Measurements from ENCODE around the gene MICAL1.

MICAL1 gene

DNA sequence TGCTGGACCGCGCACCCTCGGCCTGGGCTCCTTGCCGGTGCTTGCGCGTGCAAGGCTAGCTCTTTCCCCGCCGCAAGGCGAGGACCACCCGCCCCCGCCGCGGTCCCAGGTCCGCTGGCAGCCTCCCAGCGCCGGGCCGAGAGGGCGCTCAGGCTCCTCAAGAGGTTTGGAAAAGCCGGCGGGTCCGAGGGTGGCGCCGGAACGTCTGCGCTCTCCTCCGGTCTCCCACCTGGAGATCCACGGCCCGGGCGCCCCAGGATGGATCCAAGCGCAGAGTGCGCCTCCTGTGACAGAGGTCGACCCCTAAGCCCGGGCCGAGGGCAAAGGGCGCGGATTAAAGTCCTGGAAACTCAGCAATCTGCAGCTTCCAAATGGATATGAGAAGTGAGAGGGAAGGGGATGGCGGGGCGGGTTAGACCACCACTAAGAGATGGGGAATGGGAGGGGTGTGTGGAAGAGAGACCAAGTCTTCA lies 575 bp upstream of the MICAL1 start:
- in situ Hi-C loops (cut with MboI; ENCODE audit: low sequenced_read_pairs): no loop called here

DNA sequence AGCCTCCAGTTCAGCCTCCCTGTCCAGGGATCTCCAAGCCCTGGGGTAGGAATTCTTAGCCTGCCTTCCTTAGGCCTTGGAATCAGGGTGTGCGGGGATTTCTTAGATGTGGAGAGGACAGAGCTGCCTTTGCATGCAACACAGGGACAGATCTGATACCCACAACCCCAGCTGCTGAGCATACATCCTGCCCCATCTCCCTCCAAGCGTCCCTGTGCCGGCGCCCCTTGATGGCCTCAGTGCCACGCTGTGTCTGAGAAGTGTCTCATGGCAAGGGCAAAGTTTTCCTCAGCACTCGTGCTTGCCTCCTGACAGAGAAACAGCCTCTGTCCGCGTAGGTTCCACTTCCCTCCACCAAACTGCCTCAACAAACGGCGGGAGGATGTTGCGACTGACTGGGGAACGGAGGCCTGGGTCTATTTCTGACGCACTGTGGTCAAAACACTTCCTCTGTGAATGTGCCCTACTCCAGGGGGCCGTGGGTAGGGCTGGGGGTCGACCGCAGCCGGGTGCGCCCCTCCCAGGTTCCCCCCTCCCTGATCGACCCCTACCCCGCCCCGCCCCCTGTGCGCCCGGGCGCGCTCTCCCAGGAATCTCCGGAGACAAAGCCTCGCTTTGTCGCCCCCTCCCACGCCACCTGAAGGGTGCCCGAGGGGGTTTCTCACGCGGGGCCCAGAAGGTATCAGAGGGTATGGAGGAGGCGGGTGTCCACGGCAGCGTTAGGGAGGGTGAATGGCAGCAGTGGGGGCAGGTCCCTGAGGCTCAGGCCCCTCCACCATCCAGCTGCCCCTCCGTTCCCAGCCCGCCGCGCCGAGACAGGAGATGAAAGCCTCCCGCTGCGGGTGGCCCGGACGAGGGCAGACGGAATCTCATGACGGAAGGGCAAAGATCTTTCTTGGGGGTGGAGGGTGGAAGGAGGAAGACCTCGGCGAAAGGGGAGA lies 806 bp downstream of the MICAL1 start:
- in situ Hi-C loops (cut with MboI; ENCODE audit: low sequenced_read_pairs): no loop called here

GRCh38 chr6:109453594-109454495 lies 1.7 kb downstream of the MICAL1 start:
- in situ Hi-C loops (cut with MboI; ENCODE audit: low sequenced_read_pairs): no loop called here

DNA sequence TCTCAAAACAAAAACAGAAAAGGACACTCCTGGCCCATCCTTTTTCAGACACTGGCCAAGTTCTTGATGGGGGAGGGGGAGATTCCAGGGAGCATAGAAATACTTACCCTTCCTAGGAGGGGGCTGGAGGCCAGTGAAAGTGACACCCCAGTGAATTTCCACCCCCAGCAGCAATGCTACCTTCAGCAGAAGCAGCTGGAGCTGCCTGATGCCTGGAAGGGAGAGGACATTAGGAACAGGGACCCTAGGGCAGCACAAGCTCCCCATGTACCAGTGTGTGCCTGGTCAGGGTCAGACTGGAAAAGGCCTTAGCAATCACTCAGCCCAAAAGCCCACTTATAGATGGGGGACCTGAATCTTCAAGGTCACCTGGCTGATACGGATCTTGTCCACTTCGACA lies 2.4 kb downstream of the MICAL1 start:
- in situ Hi-C loops (cut with MboI; ENCODE audit: low sequenced_read_pairs): no loop called here

- in situ Hi-C loops (cut with MboI; ENCODE audit: low sequenced_read_pairs): no loop called here
Observed at GRCh38 chr6:109452181-109452580, 3.4 kb downstream of the MICAL1 start.

GRCh38 chr6:109451376-109451775 lies 4.2 kb downstream of the MICAL1 start:
- in situ Hi-C loops (cut with MboI; ENCODE audit: low sequenced_read_pairs): no loop called here

GRCh38 chr6:109450801-109451200 lies 4.8 kb downstream of the MICAL1 start:
- in situ Hi-C loops (cut with MboI; ENCODE audit: low sequenced_read_pairs): no loop called here

DNA sequence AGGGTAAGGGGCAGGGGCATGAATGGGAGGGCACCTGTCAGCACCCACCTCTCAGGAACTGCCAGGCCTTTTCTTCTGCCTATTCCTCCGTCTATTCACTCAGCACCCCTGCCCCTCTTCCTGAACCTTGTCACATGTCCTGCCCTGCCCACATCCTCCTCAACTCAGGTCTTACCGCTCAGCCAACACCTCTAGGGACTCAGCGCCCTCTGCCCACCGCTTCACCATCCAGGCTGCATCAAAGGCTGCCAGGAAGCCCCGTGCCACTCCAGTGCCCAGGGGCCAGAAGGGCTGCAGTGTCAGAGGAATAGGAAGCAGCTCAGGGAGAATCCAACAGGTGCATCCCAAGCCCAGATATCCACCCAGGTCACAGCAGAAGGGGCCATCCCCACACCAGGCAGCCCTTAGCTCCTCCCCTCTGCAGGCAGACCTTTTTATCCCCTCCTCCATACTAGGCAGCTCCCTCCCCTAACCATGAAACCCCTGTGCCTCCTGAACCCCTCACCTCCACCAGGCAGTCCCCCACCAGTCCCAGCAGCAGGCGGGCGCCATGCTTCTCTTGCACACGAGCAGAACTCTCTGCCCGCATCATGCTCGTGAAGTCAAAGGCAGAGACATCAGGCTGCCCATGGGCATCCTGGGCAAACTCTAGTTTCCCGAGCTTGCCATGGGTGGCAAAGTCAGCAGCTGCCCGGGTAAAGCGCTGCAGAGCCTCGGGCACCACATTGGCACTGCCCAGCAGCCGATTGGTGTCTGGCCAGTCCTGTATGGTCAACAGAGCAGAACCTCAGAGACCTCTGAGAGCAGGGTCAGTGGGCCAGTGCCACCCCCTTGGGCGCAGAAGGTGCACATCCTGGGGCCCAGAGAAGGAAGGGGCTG lies 5.5 kb downstream of the MICAL1 start:
- in situ Hi-C loops (cut with MboI; ENCODE audit: low sequenced_read_pairs): no loop called here

GRCh38 chr6:109449064-109449794 lies 6.3 kb downstream of the MICAL1 start:
- in situ Hi-C loops (cut with MboI; ENCODE audit: low sequenced_read_pairs): no loop called here

GRCh38 chr6:109448615-109449014 lies 7.0 kb downstream of the MICAL1 start:
- in situ Hi-C loops (cut with MboI; ENCODE audit: low sequenced_read_pairs): no loop called here

GRCh38 chr6:109447878-109448555 lies 7.6 kb downstream of the MICAL1 start:
- in situ Hi-C loops (cut with MboI; ENCODE audit: low sequenced_read_pairs): no loop called here

- in situ Hi-C loops (cut with MboI; ENCODE audit: low sequenced_read_pairs): no loop called here
Observed at GRCh38 chr6:109447087-109447486, 8.5 kb downstream of the MICAL1 start.

DNA sequence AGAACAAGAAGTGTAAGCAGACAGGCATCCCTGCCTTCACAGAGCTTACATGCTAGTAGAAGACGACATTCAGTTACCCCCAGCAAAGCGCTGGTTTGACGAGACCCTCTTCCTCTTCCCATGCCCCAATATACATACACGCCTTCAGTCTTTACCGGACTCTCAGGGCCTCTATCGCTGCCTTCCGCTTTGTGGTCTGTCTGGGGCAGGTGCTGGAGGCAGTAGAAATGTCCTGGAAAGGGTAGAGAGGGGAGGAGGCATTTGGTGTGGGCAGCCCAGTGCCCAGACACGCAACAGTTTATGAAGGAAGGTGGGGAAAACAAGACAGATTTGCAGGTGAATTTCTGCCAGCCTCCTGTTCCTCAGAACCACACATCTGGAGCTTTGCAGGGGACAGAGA lies 9.0 kb downstream of the MICAL1 start:
- in situ Hi-C loops (cut with MboI; ENCODE audit: low sequenced_read_pairs): no loop called here

DNA sequence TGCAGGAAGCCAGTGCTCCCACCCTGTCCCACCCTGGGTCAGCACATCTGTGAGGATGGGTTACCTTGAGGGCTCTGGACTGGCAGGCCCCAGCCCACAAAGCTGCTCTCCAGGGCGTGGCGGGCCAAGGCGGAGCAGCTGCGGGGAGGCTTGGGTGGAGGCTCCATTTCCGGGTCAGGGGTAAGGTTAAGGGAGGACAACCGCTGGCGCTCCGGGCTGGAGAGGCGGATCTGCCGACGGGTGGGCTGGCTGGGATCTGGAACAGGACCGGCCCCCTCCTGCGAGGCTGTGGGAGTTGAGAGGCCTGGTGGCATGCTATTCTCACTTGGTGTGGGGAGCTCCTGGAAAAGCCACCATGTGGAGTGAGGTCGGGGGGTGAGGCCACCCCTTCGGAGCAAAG lies 9.5 kb downstream of the MICAL1 start:
- in situ Hi-C loops (cut with MboI; ENCODE audit: low sequenced_read_pairs): no loop called here

DNA sequence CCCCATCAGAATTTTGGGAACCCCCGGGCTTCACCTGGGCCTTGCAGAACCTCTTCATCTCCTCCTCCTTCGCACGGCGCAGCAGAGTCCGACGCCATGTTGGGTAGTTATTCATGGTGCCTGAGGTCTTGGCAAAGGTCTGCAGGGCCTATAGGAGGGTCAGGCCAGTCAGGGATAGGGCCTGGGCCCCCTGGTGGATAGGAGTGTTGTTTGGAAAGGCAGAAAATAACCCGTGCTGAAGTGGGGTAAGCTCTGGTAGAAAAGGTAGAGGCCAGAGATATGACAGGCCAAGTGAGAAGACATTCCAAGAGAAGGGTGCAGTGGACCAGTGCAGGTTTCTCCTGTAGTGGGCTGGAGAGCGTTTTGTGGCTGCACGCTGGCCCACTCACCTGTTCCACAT lies 10.2 kb downstream of the MICAL1 start:
- in situ Hi-C loops (cut with MboI; ENCODE audit: low sequenced_read_pairs): no loop called here

GRCh38 chr6:109443425-109443950 lies 12.1 kb downstream of the MICAL1 start:
- in situ Hi-C loops (cut with MboI; ENCODE audit: low sequenced_read_pairs): no loop called here

- in situ Hi-C loops (cut with MboI; ENCODE audit: low sequenced_read_pairs): no loop called here
Observed at GRCh38 chr6:109442393-109442924, 13.1 kb downstream of the MICAL1 start.

GRCh38 chr6:109441069-109441816 lies 14.3 kb downstream of the MICAL1 start:
- in situ Hi-C loops (cut with MboI; ENCODE audit: low sequenced_read_pairs): no loop called here
